CD4-positive, alpha-beta T cell (primary cell): Measurements from ENCODE around the gene MEG3. TPM values are rescaled to one million over a fixed set of nuclear protein-coding genes. Genes with fewer than 3 reads are reported as not detected.
A peak's percentile ranks its signal among the peaks of the same experiment; 100 is the strongest.

Experiments used
- ATAC-seq: fragments of 200-7000 bp; cut with Tn5 transposase; one replicate; pipeline ENCODE4 v1.10.0; 2022; ENCODE audit warnings: mild to moderate bottlenecking; ENCODE audit not compliant: poor library complexity
- CTCF ChIA-PET: fragments of 350-600 bp; sonication (Branson Sonifier 250); formaldehyde crosslinking; loops from one replicate; lab custom pipeline; 2021; ENCODE audit warnings: antibody characterized with exemption, inconsistent platforms; lab: Charles Lee
- POLR2A ChIA-PET: fragments of 350-600 bp; sonication (Branson Sonifier 250); formaldehyde crosslinking; loops from one replicate; lab custom pipeline; 2021; ENCODE audit warnings: antibody characterized with exemption, inconsistent platforms; lab: Charles Lee
- DNase-seq, 14 experiments: peaks; one replicate each; pipeline ENCODE4 v3.0.0-alpha.2; 2013 to 2020; ENCODE audit warnings: mixed read lengths in 2 of 14
- H3K27ac ChIP-seq, 2 donors: one replicate each; pipeline versions ENCODE4 v1.5.1 to v1.7.0; 2013; ENCODE audit warnings: low read length in 2 of 2, low read depth in 1 of 2, mild to moderate bottlenecking in 1 of 2
- H3K27me3 ChIP-seq, 2 experiments: 1 replicate in 1 of 2; 2 replicates in 1 of 2; pipeline versions ENCODE4 v1.6.1 to v1.7.0; 2013; ENCODE audit warnings: low read length in 2 of 2, control low read depth in 1 of 2, mild to moderate bottlenecking in 1 of 2, moderate library complexity in 1 of 2; ENCODE audit not compliant: insufficient read depth in 2 of 2, control insufficient read depth in 1 of 2
- H3K36me3 ChIP-seq: one replicate; pipeline ENCODE4 v1.6.1; 2013; ENCODE audit warnings: low read length, control low read depth; ENCODE audit not compliant: insufficient read depth
- H3K4me1 ChIP-seq: one replicate; pipeline ENCODE4 v1.6.1; 2013; ENCODE audit warnings: low read length, control low read depth; ENCODE audit not compliant: insufficient read depth
- H3K4me3 ChIP-seq: one replicate; pipeline ENCODE4 v1.5.1; 2013; ENCODE audit warnings: mild to moderate bottlenecking, low read length, moderate library complexity
- H3K9me3 ChIP-seq, 2 experiments: 1 replicate in 1 of 2; 2 replicates in 1 of 2; pipeline versions ENCODE4 v1.6.1 to v1.7.0; 2013; ENCODE audit warnings: low read length in 2 of 2, mild to moderate bottlenecking in 2 of 2, control low read depth in 1 of 2, moderate library complexity in 1 of 2; ENCODE audit not compliant: control insufficient read depth in 1 of 2, insufficient read depth in 1 of 2
- H3K27ac Mint-ChIP-seq: one replicate; pipeline ENCODE4 v1.8.0; 2020; ENCODE audit warnings: mixed read lengths
- H3K27me3 Mint-ChIP-seq: one replicate; pipeline ENCODE4 v1.8.0; 2021; ENCODE audit warnings: mixed read lengths
- H3K36me3 Mint-ChIP-seq: one replicate; pipeline ENCODE4 v1.8.0; 2021; ENCODE audit warnings: low read depth, mixed read lengths
- H3K4me1 Mint-ChIP-seq: one replicate; pipeline ENCODE4 v1.8.0; 2021; ENCODE audit warnings: low read depth, mixed read lengths
- H3K4me3 Mint-ChIP-seq: one replicate; pipeline ENCODE4 v1.8.0; 2020; ENCODE audit warnings: mild to moderate bottlenecking, mixed read lengths
- H3K9me3 Mint-ChIP-seq: one replicate; pipeline ENCODE4 v1.8.0; 2020; ENCODE audit warnings: mixed read lengths
- intact Hi-C, 2 experiments: fragments of 100-400 bp; cut with DNase I in 1 of 2; cut with micrococcal nuclease in 1 of 2; formaldehyde crosslinking; loops; one replicate each; pipeline versions ENCODE4 v1.15.1 to v1.9.0; 2023 to 2025; cut with DNase I, micrococcal nuclease
- total RNA-seq, 174 experiments: library from RNA in 2 of 174; stranded (reverse) in 2 of 174; gene quantifications; one replicate each; pipeline ENCODE4 v1.2.3 and lab custom pipeline; 2021 to 2026
- TF ChIP-seq, protein P1 (sequence below): fragments of 200-600 bp; IDR thresholded peaks from one replicate; pipeline ENCODE4 v1.8.0; 2022; ENCODE audit warnings: antibody characterized with exemption, mild to moderate bottlenecking

MEG3 gene
- total RNA-seq, 2 experiments from 2014 or later = not detected

DNA sequence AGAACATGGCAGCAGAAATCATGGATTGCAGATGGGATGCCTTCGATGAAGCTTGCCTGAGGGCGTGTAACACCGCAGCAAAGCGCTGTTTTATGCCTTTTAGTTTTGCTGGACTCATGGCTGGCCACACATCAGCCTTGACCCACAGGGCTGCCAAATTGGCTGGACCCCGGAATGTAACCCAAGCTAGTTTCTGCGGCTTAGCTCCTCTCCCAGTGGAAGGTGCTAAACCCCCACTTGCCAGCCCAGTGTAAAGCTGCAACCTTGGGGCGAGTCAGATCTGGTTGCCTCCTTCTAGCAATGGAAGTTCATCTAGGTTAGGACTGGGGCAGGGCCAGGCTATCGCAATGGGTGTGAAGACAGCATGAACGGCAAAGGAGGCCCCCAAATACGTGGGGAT lies 38.3 kb downstream of the MEG3 start:
- ChIA-PET POLR2A (interaction anchor here (0.7 kb wide), 1 partner anchor 10 kb away, joined by 3 read pairs; no protein-coding TSS in a partner anchor), CTCF (no interaction called here)
- DNase-seq = no peak
- Mint-ChIP-seq H3K4me3 (no peak overlapping the region), H3K27ac (no peak overlapping the region), H3K36me3 (no peaks in the 10 kb centered on the region), H3K4me1 (no peaks in the 10 kb centered on the region), H3K27me3 (peaks cover 7% of the 10 kb centered on the region), H3K9me3 (no peaks in the 10 kb centered on the region)
- H3K4me3 ChIP-seq = no peak overlapping the region
- no peak for ATAC-seq
- no peaks in the 10 kb centered on the region for H3K4me1 ChIP-seq
- no peak overlapping the region for H3K27ac ChIP-seq
- H3K36me3 ChIP-seq = no peaks in the 10 kb centered on the region
- intact Hi-C loops = no loop called here
- peaks cover 0 to 7% of the 10 kb centered on the region in 2 experiments for H3K9me3 ChIP-seq
- TF ChIP-seq, protein P1, sequence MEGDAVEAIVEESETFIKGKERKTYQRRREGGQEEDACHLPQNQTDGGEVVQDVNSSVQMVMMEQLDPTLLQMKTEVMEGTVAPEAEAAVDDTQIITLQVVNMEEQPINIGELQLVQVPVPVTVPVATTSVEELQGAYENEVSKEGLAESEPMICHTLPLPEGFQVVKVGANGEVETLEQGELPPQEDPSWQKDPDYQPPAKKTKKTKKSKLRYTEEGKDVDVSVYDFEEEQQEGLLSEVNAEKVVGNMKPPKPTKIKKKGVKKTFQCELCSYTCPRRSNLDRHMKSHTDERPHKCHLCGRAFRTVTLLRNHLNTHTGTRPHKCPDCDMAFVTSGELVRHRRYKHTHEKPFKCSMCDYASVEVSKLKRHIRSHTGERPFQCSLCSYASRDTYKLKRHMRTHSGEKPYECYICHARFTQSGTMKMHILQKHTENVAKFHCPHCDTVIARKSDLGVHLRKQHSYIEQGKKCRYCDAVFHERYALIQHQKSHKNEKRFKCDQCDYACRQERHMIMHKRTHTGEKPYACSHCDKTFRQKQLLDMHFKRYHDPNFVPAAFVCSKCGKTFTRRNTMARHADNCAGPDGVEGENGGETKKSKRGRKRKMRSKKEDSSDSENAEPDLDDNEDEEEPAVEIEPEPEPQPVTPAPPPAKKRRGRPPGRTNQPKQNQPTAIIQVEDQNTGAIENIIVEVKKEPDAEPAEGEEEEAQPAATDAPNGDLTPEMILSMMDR = no peak
- no peaks in the 10 kb centered on the region for H3K27me3 ChIP-seq

DNA sequence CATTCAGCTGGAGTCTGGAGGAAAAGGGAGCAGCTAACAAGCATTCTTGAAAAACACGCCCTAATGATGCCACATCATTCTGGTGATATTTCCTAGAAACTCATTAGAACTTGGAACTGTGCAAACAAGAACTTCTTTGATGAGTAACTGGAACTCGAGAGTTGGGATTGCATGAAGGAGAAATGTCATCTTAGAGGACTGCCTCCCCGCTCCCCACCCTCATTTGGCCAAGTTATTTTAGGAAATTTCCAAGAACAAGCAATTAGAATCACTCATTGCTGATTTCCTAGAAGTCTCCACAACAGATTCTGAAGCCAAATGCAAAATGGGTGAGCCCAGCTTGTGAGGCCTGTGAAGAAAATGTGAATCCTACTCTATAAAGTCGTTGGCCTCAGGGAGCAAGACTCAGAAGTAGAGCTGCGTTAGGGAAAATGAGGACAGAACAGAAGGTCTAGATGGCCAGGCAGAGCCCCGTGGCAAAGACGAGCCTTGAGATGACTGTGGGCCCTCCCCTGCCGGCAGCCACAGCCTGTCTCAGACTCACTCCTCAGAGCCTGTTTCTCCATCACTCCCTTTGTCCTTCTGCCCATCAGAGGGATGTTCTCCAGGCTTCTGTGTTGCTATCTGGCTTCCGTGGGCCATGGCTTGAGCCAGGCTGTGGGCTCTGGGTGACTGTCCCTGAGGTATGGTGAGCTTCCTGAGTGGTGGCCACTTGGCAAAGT lies 39.2 kb downstream of the MEG3 start:
- no peak for DNase-seq
- ChIA-PET POLR2A (interaction anchor here (0.7 kb wide), 1 partner anchor 9 kb away, joined by 3 read pairs; no protein-coding TSS in a partner anchor), CTCF (no interaction called here)
- no peak overlapping the region for H3K4me3 Mint-ChIP-seq
- H3K36me3 Mint-ChIP-seq = no peaks in the 10 kb centered on the region
- Histone ChIP-seq H3K4me3 (no peak overlapping the region), H3K36me3 (no peaks in the 10 kb centered on the region), H3K27me3 (no peaks in the 10 kb centered on the region), H3K9me3 (peaks cover 0 to 7% of the 10 kb centered on the region in 2 experiments), H3K27ac (no peak overlapping the region), H3K4me1 (no peaks in the 10 kb centered on the region)
- H3K27me3 Mint-ChIP-seq = peaks cover 2% of the 10 kb centered on the region
- intact Hi-C loops = no loop called here
- TF ChIP-seq, protein P1 = no peak
- H3K9me3 Mint-ChIP-seq = no peaks in the 10 kb centered on the region
- no peak overlapping the region for H3K27ac Mint-ChIP-seq
- H3K4me1 Mint-ChIP-seq = no peaks in the 10 kb centered on the region
- ATAC-seq = no peak

GRCh38 chr14:100865682-100866591 lies 40.0 kb downstream of the MEG3 start:
- Mint-ChIP-seq H3K27ac (no peak overlapping the region), H3K4me3 (no peak overlapping the region), H3K9me3 (no peaks in the 10 kb centered on the region), H3K27me3 (no peaks in the 10 kb centered on the region), H3K4me1 (no peaks in the 10 kb centered on the region), H3K36me3 (no peaks in the 10 kb centered on the region)
- ChIA-PET CTCF (no interaction called here), POLR2A (no interaction called here)
- no peaks in the 10 kb centered on the region for H3K4me1 ChIP-seq
- ATAC-seq = no peak
- no peaks in the 10 kb centered on the region for H3K27me3 ChIP-seq
- no peak overlapping the region for H3K4me3 ChIP-seq
- intact Hi-C loops = no loop called here
- H3K36me3 ChIP-seq = no peaks in the 10 kb centered on the region
- TF ChIP-seq, protein P1 = no peak
- peak in 1 of 14 experiments; percentile 19 for DNase-seq
- peaks cover 0 to 7% of the 10 kb centered on the region in 2 experiments for H3K9me3 ChIP-seq
- no peak overlapping the region for H3K27ac ChIP-seq
